ENCODE results near the gene ME3.
"Not testable (repeated sequence)": the region's sequence is repeated elsewhere in the genome, so short reads cannot be mapped to it uniquely, and the experiment has no call there.

Gene ME3

DNA sequence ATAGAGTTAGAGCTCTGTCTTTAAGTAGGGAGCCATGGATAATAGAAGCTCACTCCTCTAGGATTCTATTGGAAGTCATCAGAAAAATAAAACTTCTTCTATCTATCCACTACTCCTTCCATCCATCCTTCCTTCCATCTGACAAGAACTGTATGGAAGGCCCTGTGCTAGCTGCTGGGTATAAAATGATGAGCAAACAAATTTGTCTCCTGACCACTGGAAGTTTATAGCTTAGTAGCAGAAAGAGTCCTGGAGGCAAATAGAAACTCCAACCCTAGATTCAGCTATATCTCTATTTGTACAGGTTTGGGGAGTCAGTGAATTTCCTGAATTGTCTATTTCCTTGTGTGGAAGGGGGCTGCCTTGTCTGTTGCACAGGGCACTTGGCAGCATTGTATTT, 136.6 kb downstream of the ME3 start:
- no peak for DNase-seq (ENCODE audit: low read depth)
- TF ChIP-seq, protein P1, sequence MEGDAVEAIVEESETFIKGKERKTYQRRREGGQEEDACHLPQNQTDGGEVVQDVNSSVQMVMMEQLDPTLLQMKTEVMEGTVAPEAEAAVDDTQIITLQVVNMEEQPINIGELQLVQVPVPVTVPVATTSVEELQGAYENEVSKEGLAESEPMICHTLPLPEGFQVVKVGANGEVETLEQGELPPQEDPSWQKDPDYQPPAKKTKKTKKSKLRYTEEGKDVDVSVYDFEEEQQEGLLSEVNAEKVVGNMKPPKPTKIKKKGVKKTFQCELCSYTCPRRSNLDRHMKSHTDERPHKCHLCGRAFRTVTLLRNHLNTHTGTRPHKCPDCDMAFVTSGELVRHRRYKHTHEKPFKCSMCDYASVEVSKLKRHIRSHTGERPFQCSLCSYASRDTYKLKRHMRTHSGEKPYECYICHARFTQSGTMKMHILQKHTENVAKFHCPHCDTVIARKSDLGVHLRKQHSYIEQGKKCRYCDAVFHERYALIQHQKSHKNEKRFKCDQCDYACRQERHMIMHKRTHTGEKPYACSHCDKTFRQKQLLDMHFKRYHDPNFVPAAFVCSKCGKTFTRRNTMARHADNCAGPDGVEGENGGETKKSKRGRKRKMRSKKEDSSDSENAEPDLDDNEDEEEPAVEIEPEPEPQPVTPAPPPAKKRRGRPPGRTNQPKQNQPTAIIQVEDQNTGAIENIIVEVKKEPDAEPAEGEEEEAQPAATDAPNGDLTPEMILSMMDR (IDR thresholded peaks at IDR 0.05; ENCODE audit: low read depth, low read length, missing control alignments), result no peak

DNA sequence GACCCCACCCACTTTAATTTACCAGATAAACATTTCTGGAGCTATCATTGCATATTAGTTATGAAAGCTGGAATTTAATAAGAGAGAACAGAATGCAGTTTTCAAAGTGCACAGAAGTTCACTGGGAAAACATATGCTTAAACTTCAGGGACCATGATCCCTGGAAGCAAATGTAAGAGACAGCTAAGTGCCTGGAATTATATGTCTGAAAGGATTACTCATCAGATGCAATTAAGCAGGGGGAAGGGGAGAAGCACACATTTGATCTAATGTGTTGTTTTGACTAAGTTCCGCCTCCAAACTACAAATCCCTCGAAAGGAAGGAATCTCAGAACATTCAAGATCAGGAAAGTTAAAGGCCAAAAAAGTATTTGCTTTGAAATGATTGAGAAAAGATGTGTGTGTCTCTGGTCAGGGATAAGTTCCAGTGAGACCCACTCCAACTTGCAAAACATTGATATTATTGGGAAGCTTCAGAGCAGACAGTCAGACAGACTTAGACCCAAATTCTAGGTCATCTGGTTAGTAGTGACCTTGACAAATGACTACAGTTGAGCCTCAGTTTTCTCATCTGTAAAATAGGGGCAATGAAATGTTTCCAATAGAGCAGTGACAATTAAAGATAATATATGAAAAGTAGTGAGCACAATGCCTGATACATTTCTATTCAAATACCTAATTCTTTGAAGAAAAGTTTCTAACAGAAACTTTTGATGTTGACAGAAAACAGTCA, 147.6 kb downstream of the ME3 start:
- no peak overlapping the region for H3K4me3 ChIP-seq (ENCODE audit: low read depth, low read length)
- no peak for DNase-seq (ENCODE audit: low read depth)
- TF ChIP-seq, protein P1 (IDR thresholded peaks at IDR 0.05; ENCODE audit: low read depth, low read length, missing control alignments), result no peak

More for the DNA sequence above, 136.6 kb downstream of the ME3 start:
- no peak overlapping the region for H3K4me3 ChIP-seq (ENCODE audit: low read depth, low read length)

DNA sequence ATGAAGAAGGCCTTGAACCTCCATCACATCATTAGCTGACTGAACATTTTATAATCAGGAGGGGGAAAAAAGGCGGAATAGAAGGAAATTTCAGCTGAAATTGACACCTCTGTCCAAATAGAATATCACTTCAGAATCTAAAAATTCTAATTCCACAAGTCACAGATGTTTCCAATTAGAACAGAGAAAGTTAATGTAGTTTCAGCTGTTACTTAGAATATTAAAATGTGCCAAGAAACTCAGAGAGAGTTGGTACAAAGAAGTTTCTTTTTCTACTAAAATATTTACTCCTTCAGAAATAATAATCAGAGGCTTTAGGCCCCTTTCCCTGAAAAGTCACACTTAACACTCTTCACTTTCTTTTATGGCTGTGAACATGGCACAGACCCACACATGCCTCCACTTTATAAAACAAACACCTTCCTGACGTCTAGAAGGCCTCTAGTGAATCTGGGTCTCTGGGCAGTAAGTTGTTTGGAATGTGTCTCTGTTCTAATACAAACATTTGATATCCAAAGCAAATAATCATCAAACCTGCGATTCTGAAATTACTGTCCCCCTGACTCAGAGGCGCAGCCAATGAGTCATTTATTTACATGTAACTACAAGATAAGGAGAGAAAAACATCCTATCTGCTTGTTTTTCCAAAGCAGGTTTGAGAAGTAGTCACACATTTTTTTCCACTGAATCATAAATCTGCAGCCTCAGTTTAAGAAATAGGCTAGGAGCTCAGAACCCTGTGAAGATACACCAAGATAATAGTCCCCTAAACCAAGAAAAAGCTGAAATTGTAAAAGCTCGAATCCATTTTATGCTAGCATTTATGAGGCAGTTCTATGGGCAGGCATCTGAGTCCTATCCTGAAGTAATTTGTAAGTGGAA, 148.4 kb downstream of the ME3 start:
- DNase-seq (ENCODE audit: low read depth), result no peak
- H3K4me3 ChIP-seq (ENCODE audit: low read depth, low read length), result no peak overlapping the region
- TF ChIP-seq, protein P1 (IDR thresholded peaks at IDR 0.05; ENCODE audit: low read depth, low read length, missing control alignments), result no peak

DNA sequence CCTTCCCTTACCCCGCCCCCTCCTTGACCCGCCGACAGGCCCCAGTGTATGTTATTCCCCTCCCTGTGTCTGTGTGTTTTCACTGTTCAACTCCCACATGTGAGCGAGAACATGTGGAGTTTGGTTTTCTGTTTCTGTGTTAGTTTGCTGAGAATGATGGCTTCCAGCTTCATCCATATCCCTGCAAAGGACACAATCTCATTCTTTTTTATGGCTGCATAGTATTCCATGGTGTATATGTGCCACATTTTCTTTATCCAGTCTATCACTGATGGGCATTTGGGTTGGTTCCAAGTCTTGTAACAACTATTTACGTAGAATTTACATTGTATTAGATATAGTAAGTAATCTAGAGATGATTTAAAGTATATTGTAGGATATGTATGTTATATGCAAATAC, 149.9 kb downstream of the ME3 start:
- not testable (repeated sequence) for DNase-seq (ENCODE audit: low read depth); H3K4me3 ChIP-seq (ENCODE audit: low read depth, low read length)

DNA sequence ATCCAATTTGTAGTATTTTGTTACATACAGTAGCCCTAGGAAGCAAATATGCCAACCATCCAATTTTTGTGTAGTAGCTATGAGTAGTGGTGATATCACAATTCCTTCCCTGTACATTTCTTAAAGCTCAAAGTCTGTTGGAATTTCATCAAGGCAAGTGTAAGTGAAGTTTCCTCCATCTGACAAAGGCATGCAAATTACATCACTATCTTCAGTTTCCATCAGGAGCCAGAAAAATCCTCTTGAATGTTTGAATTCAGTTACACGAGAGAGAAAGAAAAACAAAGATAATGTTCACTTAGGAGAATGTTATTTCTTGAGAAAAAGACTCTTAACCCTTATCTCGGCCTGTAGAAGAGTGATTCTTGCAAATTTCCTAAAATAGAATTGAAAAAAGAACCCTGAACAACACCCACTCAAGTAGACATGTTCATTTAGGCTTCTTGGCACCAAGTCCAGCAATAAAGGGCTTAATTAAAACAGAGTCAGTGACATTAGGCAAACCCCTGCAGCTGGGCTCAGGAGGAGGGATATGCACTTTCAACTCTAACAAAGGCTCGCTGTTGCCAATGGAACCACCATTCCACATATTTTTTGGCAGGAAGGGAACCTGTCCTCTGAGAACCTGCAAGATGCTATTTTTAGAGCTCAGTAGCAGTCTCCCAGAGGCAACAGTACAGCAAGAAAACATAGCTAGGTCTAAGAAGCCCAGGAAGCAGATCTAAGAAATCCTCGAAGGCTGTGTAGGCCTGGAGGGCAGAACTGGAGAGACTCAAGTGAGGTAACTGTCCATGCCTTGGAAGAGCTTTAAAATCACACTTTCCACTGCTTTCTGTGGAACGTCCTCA, 153.1 kb downstream of the ME3 start:
- H3K4me3 ChIP-seq (ENCODE audit: low read depth, low read length), result no peak overlapping the region
- TF ChIP-seq, protein P1 (IDR thresholded peaks at IDR 0.05; ENCODE audit: low read depth, low read length, missing control alignments), result no peak
- no peak for DNase-seq (ENCODE audit: low read depth)

DNA sequence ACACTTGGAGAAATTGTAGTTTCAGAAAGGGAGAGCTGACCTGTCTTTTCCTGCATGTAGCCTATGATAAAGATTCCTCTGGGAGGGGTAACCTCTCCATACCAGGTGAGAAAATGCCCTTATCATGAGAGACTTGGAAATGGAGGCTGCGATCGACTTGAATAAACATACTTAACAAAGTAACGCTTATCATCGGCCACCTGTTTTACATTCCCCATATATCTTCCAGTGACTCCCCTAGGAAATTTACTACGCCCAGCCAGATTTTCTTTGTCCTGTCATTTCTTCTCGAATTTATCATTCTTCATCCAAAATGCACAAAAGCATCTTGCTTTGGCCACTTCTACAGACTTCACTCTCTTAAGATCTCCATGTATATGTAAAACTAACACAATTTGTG, 154.2 kb downstream of the ME3 start:
- no peak for DNase-seq (ENCODE audit: low read depth)
- TF ChIP-seq, protein P1 (IDR thresholded peaks at IDR 0.05; ENCODE audit: low read depth, low read length, missing control alignments), result no peak
- H3K4me3 ChIP-seq (ENCODE audit: low read depth, low read length), result no peak overlapping the region

DNA sequence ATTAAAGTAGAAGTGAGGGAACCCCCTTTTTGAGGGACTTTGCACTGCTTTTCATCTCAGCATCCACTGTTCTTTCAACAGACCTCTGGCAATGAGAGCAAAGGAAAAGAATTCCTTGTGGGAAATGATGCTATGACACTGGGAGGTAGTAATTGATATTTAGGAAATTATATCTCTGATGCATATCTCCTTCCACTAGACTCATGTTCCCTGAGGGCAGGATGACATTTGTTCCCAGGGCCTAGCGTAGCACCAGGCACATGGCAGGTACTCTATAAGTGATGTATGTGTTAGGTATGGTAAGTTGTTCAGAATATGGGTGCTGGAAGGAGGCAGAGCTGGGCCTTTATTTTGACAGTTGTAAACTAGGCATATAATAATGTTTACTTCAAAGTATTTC, 154.9 kb downstream of the ME3 start:
- DNase-seq (ENCODE audit: low read depth), result no peak
- TF ChIP-seq, protein P1 (IDR thresholded peaks at IDR 0.05; ENCODE audit: low read depth, low read length, missing control alignments), result no peak

More for the DNA sequence above, 154.9 kb downstream of the ME3 start:
- H3K4me3 ChIP-seq (ENCODE audit: low read depth, low read length), result no peak overlapping the region
